ENCODE results near the gene SULT1A1.
"Not testable (repeated sequence)": the region's sequence is repeated elsewhere in the genome, so short reads cannot be mapped to it uniquely, and the experiment has no call there.

SULT1A1 gene

DNA sequence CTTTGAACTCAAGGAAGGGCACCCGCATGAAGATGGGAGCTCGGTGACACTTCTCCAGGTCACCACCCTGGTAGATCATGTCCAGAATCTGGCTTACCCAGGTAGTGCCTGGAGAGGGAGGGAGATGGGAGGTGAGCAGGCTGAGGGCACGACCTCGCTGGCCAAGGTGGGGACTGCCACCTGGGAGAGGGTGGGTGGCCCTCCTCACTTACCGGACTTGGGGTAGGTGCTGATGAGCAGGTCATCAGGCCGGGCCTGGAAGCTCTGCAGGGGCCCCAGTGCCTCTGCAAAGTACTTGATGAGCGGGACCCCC lies 1.4 kb downstream of the SULT1A1 start:
- not testable (repeated sequence) for DNase-seq

GRCh38 chr16:28607681-28608495 lies 2.0 kb downstream of the SULT1A1 start:
- DNase-seq, result not testable (repeated sequence)

GRCh38 chr16:28607116-28607623 lies 2.7 kb downstream of the SULT1A1 start:
- no peak for DNase-seq

DNA sequence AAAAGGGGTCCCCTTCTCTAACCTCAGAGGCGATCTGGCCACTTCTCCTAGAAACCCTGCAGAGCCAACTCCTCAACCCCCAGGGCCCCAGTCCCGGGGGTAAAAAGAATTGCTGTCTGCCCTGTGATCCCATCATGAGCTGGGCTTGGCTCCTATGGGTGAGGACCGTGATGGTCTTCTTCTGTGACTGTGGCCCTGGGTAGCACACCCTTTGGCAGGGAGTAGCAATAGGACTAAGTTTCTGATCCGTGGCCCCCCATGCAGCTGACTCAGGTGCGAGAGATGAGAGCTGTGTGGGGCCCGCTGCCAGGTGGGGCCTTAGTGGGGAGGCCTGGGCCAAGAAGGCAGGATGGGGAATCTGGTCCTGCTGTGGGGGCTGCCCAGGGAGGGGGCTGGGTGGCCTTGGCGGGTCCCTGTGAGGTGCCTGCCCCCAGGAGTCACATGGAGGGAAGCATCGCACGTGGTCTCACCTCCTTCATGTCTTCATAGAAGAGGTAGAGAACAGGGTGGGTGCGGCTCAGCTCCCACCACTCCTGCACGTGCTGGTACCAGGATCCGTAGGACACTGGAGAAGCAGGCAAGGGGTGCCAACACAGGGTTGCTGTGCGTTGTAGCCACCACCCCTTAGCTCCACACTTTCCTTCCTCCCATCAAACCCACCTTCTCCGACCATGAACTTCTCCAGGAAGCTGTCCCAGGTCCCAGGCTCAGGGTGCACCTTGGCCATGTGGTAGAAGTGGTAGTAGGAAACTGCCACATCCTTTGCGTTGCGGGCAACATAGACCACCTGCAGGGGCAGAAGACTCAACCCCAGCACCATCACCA lies 3.3 kb downstream of the SULT1A1 start:
- DNase-seq, result no peak

GRCh38 chr16:28604186-28604565 lies 5.7 kb downstream of the SULT1A1 start:
- no peak for DNase-seq

GRCh38 chr16:28603381-28604185 lies 6.3 kb downstream of the SULT1A1 start:
- DNase-seq, result no peak

DNA sequence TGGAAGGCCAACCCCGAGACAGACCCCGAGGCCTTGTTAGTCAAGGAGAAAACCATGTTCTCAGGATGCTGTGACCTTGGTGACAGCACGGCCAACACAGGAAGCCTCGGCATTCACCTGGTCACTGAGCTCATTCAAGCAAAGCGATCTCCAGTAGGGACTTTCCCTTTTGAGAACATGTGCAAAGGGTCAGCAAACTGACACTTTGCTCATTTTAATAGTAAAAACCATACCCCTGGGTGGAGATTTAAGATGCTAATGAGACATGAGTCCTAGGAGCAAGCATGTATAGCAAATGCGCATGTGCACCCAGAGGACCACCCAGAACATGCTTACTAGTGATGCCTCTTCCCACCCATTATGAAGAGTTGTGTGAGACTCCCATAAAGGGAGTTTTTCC lies 7.3 kb downstream of the SULT1A1 start:
- DNase-seq, result no peak

DNA sequence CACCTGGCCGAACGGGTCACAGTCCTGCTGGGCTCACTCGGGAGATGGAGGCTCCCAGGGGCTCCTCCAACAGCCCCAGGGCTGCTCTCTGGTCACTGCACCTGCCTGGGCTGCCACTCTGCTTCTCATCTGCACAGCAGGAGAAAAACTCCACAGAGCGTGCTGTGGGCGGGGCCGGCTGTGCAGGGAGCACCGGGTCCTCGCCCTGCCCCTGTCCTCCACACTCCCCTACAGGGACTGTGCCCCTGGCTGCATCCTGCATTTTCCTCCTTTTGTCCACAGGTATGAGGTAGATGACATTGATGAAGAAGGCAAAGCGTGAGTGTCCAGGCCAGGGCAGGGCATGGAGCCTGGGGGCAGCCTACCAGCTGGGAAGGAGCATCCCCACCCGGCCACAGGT lies 7.8 kb downstream of the SULT1A1 start:
- not testable (repeated sequence) for DNase-seq

DNA sequence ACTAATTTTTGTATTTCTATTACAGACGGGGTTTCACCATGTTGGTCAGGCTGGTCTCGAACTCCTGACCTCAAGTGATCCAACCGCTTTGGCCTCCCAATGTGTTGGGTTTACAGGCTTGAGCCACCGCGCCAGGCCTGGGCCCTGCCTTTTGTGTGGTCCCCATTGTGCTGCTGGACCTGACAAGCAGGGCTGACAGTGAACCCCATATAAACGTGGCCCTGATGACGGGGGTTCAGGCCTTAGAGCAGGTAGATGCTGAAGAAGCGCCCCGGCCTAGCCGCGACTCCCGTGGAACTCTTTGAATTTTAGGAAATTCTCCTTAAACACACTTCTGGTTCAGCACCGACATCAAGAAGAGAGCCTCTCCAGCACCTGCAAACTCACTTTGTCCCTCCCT lies 8.3 kb downstream of the SULT1A1 start:
- DNase-seq, result not testable (repeated sequence)

DNA sequence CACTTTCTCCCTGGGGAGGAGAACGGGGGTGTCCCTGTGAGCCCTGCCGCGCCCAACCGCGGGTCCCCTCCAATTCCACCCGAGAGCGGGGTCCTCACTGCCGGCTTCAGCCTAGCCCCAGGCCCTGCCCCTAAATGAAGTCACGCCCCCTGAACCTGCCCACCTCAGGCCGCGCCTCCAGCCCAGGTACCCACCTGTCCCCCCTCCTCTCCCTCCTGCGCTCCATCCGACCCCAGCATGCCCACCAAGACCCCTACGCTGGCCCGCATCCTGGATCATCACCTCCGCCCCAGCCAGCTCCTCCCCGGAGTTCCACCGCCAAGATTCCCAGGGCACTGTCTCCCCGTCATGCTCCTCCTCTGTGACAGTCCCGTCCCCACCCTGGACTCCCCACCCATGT lies 8.9 kb downstream of the SULT1A1 start:
- DNase-seq, result not testable (repeated sequence)

GRCh38 chr16:28599377-28600285 lies 10.2 kb downstream of the SULT1A1 start:
- not testable (repeated sequence) for DNase-seq

DNA sequence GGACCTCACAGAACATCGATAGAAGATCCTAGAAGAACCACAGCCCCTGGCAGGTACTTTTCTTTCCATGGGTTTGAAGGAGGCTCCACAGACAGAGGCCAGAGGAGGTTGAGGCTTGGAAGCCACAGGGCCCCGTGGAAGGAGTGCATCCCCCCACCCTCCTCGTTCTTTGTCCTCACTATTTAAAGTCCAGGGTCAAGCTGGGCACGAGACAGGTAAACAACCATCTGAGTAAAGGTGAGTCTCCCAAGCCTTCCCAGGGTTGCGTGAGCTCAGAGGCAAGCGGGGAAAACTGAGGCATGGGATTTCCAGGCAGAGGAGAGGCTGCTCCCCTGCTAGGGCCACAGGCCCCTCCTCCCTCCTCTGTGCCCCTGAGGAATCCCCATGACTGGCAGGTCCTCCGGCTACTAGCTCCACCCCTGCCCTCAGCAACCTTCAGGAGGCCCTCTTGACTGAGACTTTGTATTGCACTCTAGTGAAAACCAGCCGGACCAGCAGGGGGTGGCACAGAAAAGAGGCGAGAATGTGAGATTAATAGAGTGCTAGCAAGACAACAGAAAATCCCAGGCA lies 12.1 kb downstream of the SULT1A1 start:
- no peak for DNase-seq

GRCh38 chr16:28596840-28597691 lies 12.8 kb downstream of the SULT1A1 start, which contains the start of gene SULT1A2:
Gene SULT1A2 (minus strand): TSS chr16:28597050. CDS start chr16:28595930, 1,120 bp downstream.
- DNase-seq, result no peak

DNA sequence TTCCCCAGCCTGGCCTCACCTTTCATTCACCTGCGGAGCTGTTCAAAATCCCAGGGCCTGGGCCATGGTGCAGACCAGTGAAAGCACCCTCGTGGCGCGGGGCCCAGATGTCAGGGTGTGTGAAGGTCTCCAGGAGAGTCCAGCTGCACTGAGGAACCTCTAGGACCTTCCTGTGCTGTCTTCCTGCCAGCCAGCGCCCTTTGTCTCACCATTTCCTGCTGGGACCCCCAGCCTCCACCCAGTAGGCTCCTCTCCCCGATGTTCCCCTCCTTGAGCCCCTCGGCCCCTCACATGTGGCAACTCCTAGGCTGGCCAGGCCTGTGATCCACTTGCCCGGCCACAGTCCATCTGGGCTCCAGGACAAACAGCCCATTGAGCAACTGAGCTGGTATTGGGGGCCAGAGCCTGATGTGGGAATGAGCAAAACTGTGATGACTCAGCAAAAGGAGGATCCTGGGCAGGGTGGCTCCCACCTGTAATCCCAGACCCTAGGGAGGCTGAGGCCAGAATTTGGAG lies 13.7 kb downstream of the SULT1A1 start:
- DNase-seq, result no peak

DNA sequence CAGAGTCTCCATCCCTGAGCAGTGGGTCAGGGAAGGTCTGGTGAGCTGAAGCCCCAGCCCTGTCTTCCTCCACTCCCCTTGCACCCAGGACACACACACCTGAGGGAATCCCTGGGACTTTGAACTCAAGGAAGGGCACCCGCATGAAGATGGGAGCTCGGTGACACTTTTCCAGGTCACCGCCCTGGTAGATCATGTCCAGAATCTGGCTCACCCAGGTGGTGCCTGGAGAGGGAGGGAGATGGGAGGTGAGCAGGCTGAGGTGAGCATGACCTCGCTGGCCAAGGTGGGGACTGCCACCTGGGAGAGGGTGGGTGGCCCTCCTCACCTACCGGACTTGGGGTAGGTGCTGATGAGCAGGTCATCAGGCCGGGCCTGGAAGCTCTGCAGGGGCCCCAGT lies 14.4 kb downstream of the SULT1A1 start:
- not testable (repeated sequence) for DNase-seq

DNA sequence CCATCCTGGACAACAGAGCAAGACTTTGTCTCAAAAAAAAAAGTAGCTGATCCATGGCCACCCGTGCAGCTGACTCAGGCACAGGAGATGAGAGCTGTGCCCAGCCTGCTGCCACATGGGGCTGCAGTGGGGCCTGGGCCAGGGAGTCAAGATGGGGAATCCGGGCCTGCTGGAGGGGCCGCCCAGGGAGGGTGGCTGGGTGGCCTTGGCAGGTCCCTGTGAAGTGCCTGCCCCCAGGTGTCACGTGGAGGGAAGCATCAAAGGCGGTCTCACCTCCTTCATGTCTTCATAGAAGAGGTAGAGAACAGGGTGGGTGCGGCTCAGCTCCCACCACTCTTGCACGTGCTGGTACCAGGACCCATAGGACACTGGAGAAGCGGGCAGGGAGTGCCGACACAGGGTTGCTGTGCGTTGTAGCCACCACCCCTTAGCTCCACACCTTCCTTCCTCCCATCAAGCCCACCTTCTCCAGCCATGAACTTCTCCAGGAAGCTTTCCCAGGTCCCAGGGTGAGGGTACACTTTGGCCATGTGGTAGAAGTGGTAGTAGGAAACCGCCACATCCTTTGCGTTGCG lies 16.8 kb downstream of the SULT1A1 start:
- no peak for DNase-seq

DNA sequence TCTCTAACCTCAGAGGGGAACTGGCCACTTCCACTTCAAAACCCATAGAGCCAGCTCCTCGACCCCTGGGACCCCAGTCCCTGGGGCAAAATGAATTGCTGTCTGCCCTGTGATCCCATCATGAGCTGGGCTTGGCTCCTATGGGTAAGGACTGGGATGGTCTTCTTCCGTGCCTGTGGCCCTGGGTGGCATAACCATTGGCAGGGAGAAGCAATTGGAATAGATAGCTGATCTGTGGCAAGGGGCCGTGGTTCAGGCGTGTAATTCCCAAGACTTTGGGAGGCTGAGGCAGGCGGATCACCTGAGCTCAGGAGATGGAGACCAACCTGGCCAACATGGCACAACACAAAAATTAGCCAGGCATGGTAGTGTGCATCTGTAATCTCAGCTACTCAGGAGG lies 17.3 kb downstream of the SULT1A1 start:
- no peak for DNase-seq

- no peak for DNase-seq
These were observed 18.5 kb downstream of the SULT1A1 start for GRCh38 chr16:28591355-28591754.

DNA sequence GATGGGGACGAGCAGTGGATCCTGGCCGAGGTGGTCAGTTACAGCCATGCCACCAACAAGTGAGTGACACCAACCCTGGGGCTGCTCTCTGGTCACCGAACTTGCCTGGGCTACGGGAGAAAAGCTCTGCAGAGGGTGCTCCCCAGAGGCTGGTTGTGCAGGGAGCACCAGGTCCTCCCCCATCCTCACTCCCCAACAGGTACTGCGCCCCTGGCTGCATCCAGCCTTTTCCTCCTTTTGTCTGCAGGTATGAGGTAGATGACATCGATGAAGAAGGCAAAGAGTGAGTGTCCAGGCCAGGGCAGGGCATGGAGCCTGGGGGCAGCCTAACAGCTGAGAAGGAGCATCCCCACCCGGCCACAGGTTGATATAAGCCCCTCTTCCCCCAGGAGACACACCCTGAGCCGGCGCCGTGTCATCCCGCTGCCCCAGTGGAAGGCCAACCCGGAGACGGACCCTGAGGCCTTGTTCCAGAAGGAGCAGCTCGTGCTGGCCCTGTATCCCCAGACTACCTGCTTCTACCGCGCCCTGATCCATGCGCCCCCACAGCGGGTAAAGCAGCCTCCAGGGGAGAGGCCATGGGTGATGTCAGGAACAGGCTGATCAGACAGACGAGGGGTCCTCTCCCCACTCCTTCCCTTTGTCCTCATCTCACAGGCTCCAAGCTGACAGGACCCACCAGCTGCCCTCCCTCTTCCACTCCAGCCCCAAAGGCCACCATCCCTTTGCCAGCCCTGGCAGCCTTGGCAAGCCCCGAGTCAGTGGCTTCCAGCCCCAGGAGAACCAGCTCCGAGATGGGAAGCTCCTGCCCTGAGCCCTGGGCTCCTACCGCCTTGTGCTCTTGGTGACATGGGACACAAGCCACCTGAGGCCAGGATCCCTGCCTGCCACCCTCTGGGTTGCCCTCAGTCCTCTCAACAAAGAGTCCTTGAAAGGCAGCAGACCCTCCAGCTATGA lies 19.2 kb downstream of the SULT1A1 start:
- DNase-seq, result no peak

All from activated CD4-positive, alpha-beta T cell treated with anti-CD3 and anti-CD28 coated beads, Interleukin-2, amount 50 U/mL, for 48 hours (primary cell).